Left renal pelvis (tissue), 4 donors: ENCODE measurements around the gene STK40. TPM values are rescaled to one million over a fixed set of nuclear protein-coding genes. Genes with fewer than 3 reads are reported as not detected.

ENCODE experiments used
- DNase-seq, 4 donors: peaks; one replicate each; pipeline ENCODE4 v3.0.0-alpha.2; 2013; ENCODE audit warnings: low read depth in 4 of 4, low spot score in 3 of 4
- polyA plus RNA-seq, 4 donors: library from polyadenylated mRNA; unstranded; fragments of 120-200 nt; gene quantifications; one replicate each; pipeline ENCODE4 v1.2.1, GENCODE V29; 2013; ENCODE audit not compliant: insufficient read length in 4 of 4

STK40 gene, protein sequence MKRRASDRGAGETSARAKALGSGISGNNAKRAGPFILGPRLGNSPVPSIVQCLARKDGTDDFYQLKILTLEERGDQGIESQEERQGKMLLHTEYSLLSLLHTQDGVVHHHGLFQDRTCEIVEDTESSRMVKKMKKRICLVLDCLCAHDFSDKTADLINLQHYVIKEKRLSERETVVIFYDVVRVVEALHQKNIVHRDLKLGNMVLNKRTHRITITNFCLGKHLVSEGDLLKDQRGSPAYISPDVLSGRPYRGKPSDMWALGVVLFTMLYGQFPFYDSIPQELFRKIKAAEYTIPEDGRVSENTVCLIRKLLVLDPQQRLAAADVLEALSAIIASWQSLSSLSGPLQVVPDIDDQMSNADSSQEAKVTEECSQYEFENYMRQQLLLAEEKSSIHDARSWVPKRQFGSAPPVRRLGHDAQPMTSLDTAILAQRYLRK
- polyA plus RNA-seq: 10 to 100 TPM; 31.5 to 44.7 (median 41.1) TPM

DNA sequence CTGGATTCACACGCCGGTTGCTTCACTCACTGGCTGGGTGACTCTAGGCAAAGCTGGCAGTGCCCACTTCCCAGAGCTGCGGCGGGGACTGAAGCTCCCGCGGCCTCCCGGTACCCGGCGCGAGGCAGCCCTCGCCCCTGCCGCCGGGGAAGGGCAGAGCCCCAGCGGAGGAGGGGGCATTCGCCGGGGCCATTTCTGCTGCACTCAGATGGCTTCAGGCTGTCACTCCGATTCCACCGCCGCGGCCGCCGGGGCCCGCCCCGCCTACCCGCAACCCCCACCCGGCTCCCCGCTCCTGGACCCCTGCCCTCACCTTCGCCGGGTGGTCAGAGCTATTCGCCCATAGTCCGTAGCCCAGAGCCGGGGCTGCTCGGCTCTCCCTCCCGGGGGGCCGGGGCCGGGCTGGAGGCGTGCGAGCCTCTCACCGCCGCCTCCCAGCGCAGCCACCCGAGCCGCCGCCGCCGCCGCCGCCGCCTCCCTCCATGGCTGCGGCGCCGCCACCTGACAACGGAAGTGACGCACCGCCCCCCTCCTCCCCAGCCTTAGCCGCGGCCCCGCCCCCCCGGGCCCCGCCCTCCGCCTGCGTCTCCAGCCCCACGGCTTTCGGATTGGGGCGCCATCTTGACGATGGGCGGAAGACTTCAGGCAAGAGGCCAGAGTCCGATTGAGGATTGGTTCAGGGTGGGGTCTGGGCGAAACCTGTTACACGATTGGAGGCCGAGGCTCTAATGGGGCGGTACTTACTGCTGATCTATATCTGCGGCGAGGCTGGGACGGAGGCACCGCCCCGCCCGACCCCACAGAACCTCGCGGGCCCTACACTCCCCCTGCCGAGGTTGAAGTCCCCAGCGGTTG, at the start of gene STK40:
STK40 (minus strand) TSS at position 515 of the 855 bp plus-strand sequence. CDS start 24,592 bp downstream, outside the sequence.
- peak; percentile 94 to 97 (median 97) for DNase-seq

DNA sequence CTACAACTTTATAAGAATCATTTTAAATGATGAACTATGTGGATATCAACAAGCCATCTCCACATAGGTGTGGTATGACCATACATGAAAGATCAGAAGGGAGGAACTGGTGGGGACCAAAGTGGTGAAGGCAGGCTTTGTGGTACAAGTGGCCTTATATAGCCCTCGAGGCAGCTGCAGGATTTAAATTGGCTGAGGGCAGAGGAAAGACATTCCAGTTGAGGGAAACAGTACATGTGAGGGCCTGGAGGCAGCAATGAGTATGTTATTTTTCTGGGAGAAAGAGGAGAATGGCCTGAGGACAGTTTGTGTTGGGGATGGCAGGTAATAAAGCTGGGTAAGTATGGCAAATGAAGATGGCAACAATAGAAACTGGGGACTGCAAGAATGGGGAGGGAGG, 47.4 kb upstream of the STK40 start:
- no peak for DNase-seq

DNA sequence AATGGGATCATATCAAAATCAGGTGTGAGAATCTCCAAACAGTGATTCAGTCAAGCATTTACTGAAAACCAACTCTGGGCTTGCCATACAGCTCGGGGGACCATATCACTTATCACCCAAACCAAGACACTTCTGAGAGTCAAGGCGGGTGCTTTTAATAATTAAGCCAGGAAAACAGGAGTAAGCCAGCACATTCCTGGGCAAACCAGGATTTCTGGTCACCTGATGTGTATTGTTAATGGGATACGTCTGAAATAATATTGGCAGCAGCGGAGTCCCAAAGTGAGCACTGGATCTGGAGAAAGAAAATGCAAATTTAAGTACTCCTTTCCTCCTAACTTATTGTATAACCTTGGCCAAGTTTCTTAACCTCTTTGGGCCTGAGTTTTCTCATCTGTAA, 46.9 kb upstream of the STK40 start:
- no peak for DNase-seq

DNA sequence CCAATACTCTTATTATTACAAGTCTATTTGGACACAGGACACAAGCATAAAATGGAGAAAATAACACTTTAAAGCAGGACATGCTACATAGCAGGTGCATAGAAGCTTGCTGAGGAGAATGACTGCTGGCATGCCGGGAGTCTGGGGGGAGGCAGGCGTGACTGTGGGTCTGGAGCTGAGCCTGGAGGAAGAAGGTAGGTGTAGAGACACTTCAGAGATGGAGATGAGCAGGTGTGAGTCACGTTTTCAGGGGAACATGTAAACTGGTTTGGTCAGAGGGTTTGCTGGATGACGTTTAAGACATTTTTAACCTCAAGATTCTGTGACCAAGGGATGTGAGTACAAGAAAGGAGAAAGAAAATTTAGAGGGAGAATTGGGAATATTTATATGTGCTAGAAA, 40.1 kb upstream of the STK40 start:
- no peak for DNase-seq

DNA sequence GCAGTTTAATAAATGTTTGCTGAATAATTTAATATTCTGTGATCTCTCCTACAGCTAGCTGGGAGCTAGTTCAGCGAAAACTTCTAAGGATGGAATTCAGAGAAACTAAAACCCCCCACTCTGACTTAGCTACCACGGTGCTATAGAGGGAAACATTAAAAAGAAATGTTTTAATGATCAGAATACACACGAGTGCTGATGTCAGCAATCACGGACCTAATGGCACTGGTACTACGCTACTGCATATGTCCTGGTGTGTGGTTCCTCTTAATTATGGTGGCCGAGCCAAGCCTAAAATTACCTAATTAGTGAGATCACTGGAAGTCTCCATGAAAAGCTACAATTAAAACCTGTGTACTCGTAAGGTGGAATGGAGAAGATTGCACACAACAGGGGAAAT, 35.9 kb upstream of the STK40 start:
- no peak for DNase-seq

DNA sequence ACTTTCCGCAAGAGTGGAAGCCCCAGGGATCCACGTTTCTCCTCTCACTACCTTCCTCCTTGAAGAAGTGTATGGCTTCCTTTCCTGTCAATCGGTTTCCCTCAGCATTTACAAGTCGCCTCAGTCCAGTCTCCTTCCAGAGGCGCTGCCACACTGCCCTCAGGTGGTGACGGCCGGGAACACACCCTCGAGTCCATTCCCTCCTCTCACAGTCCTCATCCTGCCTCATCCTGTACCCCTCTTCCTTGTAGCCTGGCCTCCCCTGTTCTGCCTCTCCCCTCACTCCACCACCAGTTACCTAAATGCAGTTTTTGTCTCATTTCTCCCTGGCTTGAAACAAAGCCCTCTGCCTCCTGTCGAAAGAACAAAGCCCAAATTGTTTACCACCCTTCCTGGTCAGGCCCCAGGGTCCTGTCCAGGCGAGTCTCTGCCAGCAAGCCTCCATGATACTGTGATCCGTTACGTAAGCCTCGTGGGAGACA, 35.2 kb upstream of the STK40 start:
- DNase-seq: peak in 3 of 4 donors; percentile 42 to 62 (median 50)

DNA sequence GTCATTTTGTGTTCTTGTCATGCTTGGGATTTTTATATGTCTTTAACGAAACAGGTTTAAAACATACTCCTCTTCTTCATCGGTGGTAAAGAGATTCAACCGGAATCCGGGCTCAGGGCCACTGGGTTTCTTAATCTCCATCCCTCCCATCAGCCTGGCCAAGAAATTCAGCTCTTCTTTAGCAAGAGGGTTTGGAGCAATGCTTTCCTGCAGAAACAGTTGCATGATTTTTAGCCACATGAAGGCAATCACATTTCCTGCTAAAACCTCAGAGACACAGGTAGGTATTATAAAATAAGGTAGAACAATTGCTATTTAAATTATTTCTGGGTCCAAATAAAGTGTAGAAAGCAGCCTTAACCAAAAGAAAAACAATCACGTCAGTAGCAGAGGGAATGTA, 34.7 kb upstream of the STK40 start:
- no peak for DNase-seq

DNA sequence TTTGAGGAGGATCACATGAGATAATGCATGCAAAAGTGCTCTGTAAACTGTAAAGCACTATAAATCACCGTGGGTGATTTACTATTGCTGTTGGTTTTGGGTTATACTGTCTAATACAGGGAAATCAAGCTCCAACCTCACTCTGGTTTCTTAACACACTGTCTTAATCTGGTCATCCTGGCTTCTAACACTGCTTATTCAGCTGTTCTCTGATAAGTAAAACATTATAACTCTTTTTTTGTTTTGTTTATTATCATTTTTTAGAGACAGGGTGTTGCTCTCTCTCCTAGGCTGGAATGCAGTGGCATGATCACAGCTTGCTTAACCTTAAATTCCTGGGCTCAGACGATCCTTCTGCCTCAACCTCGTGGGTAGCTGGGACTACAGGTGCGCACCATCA, 33.8 kb upstream of the STK40 start:
- DNase-seq: no peak

DNA sequence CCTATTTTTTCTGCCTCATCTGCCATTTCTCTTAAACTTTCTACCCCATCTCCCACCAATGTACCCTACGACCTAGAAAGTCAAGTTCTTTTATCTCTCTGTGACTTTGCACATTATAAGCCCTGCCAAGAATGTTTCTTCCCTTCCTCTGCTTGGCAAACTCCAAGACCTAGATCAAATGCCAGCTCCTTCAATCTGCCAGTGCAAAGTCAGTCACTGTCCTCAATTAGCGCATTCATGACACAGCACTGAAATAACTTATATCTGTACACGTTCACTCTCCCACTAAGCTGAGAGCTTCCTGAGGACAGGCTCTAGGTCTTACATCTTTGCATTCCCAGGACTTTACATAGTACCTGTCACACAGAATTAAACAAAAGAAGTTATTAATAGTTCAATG, 33.4 kb upstream of the STK40 start:
- no peak for DNase-seq

DNA sequence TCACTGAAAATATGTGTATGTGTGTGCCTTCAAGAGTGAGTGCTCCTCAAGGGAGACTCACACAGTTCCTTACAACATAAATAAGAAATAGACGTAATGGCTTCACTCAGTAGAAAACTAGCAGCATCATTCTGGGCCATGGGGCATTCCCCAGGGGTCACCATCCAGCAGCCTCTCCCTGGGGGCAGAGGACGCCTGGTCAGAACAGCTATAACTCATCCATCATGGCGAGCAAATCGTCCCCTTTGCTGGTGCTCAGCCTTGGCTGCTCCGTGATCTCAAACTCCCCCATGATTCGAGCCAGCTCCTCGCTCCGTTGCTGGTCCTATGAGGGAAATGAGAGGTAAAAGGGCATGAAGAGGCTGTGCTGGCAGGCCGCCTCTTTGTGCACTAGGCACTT, 32.2 kb upstream of the STK40 start:
- no peak for DNase-seq

DNA sequence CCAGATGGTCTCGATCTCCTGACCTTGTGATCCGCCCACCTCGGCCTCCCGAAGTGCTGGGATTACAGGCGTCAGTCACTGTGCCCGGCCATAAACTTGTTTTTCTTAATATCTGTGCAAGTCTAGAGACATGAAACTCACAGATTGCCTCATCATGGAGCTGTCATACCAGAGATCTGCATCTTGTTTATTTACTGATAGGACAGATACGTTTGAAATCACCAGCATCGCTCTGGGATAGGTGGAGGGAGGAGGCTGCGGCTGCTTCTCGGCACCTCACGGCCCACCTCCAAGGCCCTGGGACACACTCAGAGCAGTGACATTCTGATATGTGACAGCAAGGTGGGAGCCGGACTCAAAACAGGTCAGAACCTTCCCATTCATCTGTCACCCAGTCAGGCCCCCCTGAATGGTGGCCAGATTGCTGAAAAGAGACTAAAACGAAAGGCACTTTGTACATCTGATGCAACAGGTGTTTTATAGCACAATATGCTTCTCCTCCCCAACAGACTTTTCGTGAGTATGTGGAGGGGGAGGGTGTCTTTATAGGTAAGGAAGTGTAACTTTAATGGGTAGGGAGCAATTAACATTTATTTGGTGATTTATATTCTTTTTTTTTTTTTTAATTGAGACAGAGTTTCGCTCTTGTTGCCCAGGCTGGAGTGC, 30.1 kb upstream of the STK40 start:
- no peak for DNase-seq

DNA sequence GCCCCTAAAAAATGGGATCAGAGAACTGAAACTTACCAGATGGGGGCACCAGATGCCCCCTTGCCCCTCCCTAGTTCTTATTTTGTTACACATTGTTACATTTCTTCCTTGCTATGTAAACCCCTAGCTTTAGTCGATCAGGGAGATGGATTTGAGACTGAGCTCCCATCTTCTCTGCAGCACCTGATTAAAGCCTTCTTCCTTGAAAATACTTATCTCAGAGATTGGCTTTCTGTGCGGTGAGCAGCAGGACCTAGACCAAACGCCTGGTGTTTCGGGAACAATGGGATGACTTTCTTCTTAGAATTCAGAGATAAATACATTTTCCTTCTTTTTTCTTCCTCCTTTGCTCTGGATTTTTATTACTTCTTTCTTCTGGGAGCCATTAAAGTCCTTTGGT, 28.7 kb upstream of the STK40 start:
- no peak for DNase-seq

DNA sequence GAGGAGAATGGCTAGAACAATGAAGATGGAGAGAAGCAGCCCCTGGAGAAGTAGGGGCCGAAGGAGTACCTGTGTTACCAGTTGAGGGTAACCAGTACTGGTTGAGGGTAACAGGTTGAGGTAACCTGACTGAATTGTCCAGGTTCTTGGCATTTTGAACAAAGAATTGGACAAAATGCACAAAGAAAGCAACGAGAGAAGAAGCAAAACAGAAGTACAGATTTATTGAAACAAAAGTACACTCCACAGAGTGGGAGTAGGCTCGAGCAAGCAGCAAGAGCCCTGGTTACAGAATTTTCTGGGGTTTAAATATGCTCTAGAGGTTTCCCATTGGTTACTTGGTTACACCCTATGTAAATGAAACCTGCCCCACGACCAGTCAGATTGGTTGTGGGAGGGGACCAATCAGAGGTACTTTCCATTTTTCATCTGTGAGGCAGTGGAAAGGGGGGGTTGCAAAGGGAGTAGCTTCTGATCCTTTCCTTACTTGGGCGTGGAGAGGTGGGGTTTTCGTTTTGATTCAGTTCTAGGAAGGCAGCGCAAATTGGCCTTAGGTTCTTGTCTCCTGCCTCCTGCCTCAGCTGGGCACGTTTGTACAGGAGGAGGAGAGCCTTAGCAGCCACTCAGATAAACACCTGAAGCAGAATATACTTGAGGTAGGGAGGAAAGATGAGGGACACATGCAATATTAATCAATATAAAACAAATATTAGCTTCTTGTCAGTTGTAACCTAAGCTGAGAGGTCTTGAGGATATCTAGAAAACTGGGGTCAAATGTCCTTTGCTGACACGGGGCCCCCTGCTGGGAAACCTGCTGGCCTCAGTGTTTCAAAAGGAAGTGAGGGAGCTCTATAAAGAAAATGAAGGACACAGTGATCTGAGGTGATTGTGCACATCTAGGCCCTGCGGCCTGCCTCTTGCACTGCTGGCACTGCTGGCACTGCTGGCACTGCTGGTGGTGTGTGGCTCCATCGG, 26.2 kb upstream of the STK40 start:
- no peak for DNase-seq

DNA sequence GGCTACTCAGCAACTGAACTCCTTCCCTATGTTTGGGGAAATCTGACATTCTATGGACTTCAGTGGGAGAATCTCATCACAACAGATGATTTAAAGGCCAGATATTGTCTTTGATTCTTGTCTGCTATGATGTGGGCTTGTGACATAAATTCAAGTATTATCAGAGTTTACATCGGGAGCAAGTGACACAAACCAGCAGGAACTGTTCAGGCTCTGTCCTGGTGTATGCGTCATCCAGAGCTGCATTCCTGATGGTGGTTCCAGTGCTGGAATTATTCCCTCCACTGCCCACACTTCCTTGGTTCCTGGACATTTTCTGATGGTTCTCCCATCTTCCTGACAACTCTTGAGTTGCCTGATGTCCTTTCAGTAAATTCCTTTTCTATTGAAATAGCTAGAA, 22.8 kb upstream of the STK40 start:
- DNase-seq: no peak

DNA sequence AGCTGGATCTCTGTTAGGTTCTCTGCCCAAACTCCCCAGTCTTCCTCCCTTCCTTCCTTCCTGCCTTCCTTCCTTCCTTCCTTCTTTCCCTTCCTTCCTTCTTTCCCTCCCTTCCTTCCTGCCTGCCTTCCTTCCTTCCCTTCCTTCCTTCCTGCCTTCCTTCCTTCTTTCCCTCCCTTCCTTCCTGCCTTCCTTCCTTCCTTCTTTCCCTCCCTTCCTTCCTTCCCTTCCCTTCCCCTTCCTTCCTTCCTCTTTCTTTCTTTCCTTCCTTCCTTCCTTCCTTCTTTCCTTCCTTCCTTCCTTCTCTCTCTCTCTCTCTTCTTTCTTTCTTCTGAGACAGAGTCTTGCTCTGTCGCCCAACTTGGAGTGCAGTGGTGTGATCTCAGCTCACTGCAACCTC, 20.7 kb upstream of the STK40 start:
- no peak for DNase-seq

DNA sequence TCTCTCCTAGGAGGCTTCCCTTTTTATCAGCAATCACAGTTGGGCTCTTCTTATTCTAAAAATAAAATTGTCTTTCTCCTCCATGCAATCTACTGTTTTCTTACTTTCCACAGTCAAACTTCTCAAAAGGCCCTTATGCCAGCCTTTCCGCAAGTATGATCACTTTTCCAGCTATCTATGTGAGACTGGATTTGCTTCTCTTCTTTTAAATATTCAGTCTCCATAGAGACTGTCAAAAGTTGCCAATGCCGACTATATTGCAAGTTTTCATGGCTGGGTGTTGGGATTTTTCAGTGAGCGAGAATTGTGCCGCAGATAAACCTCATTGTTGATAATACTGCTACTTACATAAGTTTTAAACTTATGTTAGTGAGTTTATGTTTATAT, 16.8 kb upstream of the STK40 start:
- no peak for DNase-seq

DNA sequence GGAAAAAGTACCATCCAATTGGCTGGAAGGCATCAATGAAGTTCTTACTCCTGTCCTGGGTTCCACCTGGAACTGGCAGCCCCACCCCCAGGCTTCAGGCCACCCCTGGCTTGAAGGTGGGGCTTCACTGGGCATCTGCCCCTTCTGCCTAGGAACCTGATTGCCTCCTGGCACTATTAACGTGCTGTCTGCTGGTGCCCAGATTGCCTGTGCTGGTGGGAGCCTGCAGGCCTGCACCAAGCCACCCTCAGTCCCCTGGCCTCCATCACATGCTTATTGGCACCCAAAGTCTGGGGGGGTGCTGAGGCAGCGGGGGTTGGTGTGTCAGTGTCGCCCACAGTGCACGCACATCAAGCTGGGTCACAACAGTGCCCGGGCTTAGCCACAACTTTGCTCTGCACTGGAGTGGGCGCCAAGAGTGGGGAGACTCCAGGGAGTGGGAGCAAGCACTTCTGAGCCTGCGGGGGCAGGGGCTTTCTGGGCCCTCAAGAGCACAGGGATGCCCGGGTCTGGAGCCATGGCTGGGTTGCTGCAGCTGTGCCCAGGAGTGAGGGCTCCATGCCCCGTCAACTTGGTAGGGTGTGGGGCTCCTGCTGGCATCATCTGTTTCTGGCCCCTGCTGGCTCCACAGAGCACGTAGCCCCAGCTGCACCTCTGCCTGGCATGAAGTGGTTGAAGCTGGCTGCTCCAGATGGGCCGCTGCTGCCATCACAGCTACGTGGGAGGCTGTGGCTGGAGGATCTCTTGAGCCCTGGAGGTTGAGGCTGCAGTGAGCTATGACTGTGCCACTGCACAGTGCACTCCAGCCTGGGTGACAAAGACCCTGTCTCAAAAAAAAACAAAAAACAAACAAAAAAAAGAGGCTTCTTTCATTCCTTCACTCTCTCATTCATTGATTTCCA, 16.1 kb upstream of the STK40 start:
- no peak for DNase-seq

DNA sequence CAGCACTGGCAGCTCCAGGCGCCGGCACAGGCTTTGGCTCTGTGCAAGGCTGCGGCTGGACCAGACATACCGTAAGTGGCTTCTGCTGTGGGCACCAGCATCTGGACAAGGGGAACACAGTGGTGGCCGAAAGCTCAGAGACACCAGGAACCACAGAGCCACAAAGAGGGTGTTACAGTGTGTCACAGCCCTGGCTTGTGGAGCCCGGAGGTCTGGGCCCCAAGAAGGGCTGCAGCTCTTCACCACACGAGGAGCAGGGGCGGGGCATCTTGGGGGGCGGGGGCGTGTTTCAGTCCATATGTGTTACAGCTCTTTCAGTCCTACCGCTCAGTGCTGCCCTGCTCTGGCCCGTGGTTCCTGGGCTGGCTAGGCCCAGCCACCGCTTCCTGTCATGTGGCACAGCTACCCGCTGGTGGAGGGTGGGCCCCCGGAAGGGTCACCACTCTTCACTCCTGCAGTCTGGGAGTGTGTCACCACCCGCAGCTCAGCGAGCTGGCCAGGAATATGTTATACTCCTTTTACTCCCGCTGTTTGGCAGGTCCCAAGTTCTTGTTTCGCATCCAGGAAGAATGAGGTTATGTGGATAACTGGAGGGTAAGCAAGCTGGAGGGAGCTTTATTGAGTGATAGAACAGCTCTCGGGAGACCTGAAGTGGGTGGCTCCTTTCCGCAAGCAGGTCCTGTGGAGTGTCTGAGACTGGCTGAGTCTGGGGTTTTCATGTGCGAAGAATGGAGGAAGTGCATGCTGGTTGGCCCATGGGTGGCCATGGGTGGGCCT, 15.3 kb upstream of the STK40 start:
- DNase-seq: no peak
